BLaER1 treated with 17β-estradiol and CSF1 and Interleukin-3, amounts not matched to agents 10 nM and 100 nM (cell line): ENCODE data around the gene HAUS8.
"Not testable (repeated sequence)": the region's sequence is repeated elsewhere in the genome, so short reads cannot be mapped to it uniquely, and the experiment has no call there.

Experiments used
- H3K27ac ChIP-seq, 11 experiments: shearing (Covaris generic); formaldehyde crosslinking; 2 replicates each; pipeline ENCODE4 v1.8.1; 2022
- H3K27me3 ChIP-seq, 11 experiments: shearing (Covaris generic); formaldehyde crosslinking; 2 replicates each; pipeline ENCODE4 v1.8.1; 2022
- H3K36me3 ChIP-seq, 11 experiments: shearing (Covaris generic); formaldehyde crosslinking; 2 replicates each; pipeline ENCODE4 v1.8.1; 2022
- H3K4me1 ChIP-seq, 10 experiments: shearing (Covaris generic); formaldehyde crosslinking; 2 replicates each; pipeline ENCODE4 v1.8.1; 2022
- H3K4me2 ChIP-seq, 11 experiments: shearing (Covaris generic); formaldehyde crosslinking; 2 replicates each; pipeline ENCODE4 v1.8.1; 2022
- H3K4me3 ChIP-seq, 10 experiments: shearing (Covaris generic); formaldehyde crosslinking; 2 replicates each; pipeline ENCODE4 v1.8.1; 2022
- H3K9ac ChIP-seq, 11 experiments: shearing (Covaris generic); formaldehyde crosslinking; 2 replicates each; pipeline ENCODE4 v1.8.1; 2022
- H3K9me3 ChIP-seq, 11 experiments: shearing (Covaris generic); formaldehyde crosslinking; replicated peaks in 1 of 11; 2 replicates each; pipeline ENCODE4 v1.8.1; 2022
- H4K20me1 ChIP-seq, 11 experiments: shearing (Covaris generic); formaldehyde crosslinking; 2 replicates each; pipeline ENCODE4 v1.8.1; 2022
- Cebpa-rat ChIP-seq, 11 experiments: shearing (Covaris generic); IDR thresholded peaks; 2 replicates each; pipeline ENCODE4 v1.8.1; 2022

HAUS8 gene

GRCh38 chr19:17107546-17108452 lies 32.5 kb upstream of the HAUS8 start:
- peaks cover 4 to 6% (median 5%) of the 10 kb centered on the region in 11 experiments; a peak in 18 of 22 replicates for H3K9me3 ChIP-seq
- peaks cover 20 to 100% (median 94%) of the 10 kb centered on the region in 11 experiments; a peak in 21 of 22 replicates for H4K20me1 ChIP-seq
- peaks cover 77 to 100% (median 87%) of the 10 kb centered on the region in 10 experiments for H3K4me1 ChIP-seq
- peak overlapping the region; percentile 44 to 85 (median 71) for H3K27ac ChIP-seq
- H3K4me3 ChIP-seq = peak overlapping the region in 1 of 10 experiments; percentile 6; a peak in 3 of 20 replicates
- H3K27me3 ChIP-seq = no peaks in the 10 kb centered on the region
- H3K9ac ChIP-seq = peak overlapping the region; percentile 8 to 63 (median 45); a peak in 16 of 22 replicates
- peak overlapping the region; percentile 48 to 99 (median 72) for H3K4me2 ChIP-seq
- H3K36me3 ChIP-seq = peaks cover 57 to 85% (median 71%) of the 10 kb centered on the region in 11 experiments
- peak in 3 of 11 experiments; percentile 13 to 34 (median 29); a peak in 2 of 22 replicates for TF ChIP-seq Cebpa-rat (IDR thresholded peaks at IDR 0.05)

DNA sequence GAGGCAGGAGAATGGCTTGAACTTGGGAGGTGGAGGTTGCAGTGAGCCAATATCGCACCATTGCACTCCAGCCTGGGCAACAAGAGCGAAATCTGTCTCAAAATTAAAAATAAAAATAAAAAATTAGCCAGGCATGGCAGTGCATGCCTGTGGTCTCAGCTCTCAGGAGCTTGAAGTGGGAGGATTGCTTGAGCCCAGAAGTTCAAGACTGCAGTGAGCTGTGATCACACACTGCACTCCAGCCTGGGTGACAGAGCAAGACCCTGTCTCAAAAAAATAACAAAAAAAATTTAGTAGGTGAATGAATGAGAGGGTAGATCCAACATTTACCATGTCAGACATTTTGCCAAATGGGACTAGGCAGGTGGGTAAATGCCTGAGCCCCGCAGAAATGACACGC lies 31.7 kb upstream of the HAUS8 start:
- peaks cover 69 to 100% (median 78%) of the 10 kb centered on the region in 10 experiments for H3K4me1 ChIP-seq
- H3K27me3 ChIP-seq, H3K4me3 ChIP-seq: not testable (repeated sequence)
- H3K4me2 ChIP-seq = peak overlapping the region; percentile 48 to 99 (median 72)
- H3K27ac ChIP-seq = peak overlapping the region in 10 of 11 experiments; percentile 53 to 85 (median 72); a peak in 19 of 22 replicates
- peaks cover 59 to 85% (median 71%) of the 10 kb centered on the region in 11 experiments for H3K36me3 ChIP-seq
- H3K9ac ChIP-seq = peak overlapping the region in 9 of 11 experiments; percentile 13 to 63 (median 45); a peak in 10 of 22 replicates
- peaks cover 27 to 98% (median 89%) of the 10 kb centered on the region in 11 experiments for H4K20me1 ChIP-seq
- peaks cover 8 to 15% (median 13%) of the 10 kb centered on the region in 11 experiments; a peak in 20 of 22 replicates for H3K9me3 ChIP-seq

DNA sequence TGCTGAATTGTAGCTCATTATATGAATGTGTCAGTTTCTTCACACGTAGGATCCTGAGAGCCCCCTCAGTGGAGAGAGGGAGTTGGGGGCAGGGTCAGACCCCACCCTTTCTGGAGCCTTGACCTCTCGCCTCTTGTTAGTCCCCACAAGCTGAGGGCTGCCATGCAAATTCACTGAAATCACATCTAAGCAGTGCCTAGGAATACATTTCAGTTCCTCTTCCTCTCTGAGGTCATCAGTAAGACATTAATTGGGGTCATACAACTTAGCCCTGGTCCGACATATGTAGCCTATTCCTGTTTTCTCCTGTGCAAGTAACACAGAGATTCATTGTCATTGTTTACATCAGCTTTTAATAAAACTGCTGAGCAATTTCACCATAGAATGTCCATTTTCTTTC lies 30.3 kb upstream of the HAUS8 start:
- H3K36me3 ChIP-seq = peaks cover 54 to 85% (median 73%) of the 10 kb centered on the region in 11 experiments
- peaks cover 63 to 95% (median 69%) of the 10 kb centered on the region in 10 experiments for H3K4me1 ChIP-seq
- H3K4me2 ChIP-seq = peak overlapping the region in 8 of 11 experiments; percentile 12 to 99 (median 79); a peak in 15 of 22 replicates
- no peaks in the 10 kb centered on the region for H3K27me3 ChIP-seq
- no peak for TF ChIP-seq Cebpa-rat (IDR thresholded peaks at IDR 0.05)
- H3K9ac ChIP-seq = peak overlapping the region in 5 of 11 experiments; percentile 28 to 63 (median 42); a peak in 8 of 22 replicates
- H4K20me1 ChIP-seq = peaks cover 41 to 97% (median 89%) of the 10 kb centered on the region in 11 experiments
- H3K27ac ChIP-seq = peak overlapping the region in 7 of 11 experiments; percentile 17 to 60 (median 50); a peak in 9 of 22 replicates
- peaks cover 8 to 29% (median 22%) of the 10 kb centered on the region in 11 experiments; a peak in 20 of 22 replicates for H3K9me3 ChIP-seq
- peak overlapping the region in 1 of 10 experiments; percentile 10; a peak in 1 of 20 replicates for H3K4me3 ChIP-seq

DNA sequence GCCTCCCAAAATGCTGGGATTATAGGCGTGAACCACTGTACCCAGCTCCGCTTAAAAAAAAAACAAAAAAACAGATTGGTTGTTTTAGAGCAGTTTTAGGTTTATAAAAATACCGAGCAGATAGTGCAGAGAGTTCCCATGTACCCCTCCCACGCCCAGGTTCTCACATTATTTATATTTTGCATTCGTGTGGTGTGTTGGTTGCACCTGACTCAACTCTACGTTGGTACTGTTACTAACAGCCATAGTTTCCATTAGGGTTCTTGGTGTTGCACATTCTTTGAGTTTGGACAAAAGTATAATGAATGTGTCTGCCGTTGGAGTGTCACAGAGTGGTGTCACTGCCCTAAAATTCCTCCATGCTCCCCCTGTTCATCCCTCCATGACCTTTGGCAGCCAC lies 29.4 kb upstream of the HAUS8 start:
- Histone ChIP-seq H3K27me3 (no peaks in the 10 kb centered on the region), H3K9me3 (peaks cover 8 to 30% (median 22%) of the 10 kb centered on the region in 11 experiments; a peak in 20 of 22 replicates), H3K4me2 (peak overlapping the region in 5 of 11 experiments; percentile 62 to 99 (median 96); a peak in 9 of 22 replicates), H3K36me3 (peaks cover 52 to 85% (median 78%) of the 10 kb centered on the region in 11 experiments), H3K4me3 (no peak overlapping the region; a peak in 1 of 20 replicates), H3K27ac (peak overlapping the region in 6 of 11 experiments; percentile 14 to 60 (median 50); a peak in 5 of 22 replicates), H4K20me1 (peaks cover 49 to 97% (median 87%) of the 10 kb centered on the region in 11 experiments), H3K4me1 (peaks cover 60 to 95% (median 67%) of the 10 kb centered on the region in 10 experiments), H3K9ac (peak overlapping the region in 3 of 11 experiments; percentile 38 to 63 (median 49); a peak in 5 of 22 replicates)
- no peak for TF ChIP-seq Cebpa-rat (IDR thresholded peaks at IDR 0.05)

- Histone ChIP-seq H4K20me1 (peaks cover 52 to 98% (median 83%) of the 10 kb centered on the region in 11 experiments), H3K4me3 (no peak overlapping the region), H3K27me3 (no peaks in the 10 kb centered on the region), H3K9me3 (peaks cover 8 to 30% (median 22%) of the 10 kb centered on the region in 11 experiments; a peak in 20 of 22 replicates), H3K4me2 (peak overlapping the region in 2 of 11 experiments; percentile 96; a peak in 3 of 22 replicates), H3K36me3 (peaks cover 59 to 94% (median 87%) of the 10 kb centered on the region in 11 experiments), H3K4me1 (peaks cover 45 to 92% (median 52%) of the 10 kb centered on the region in 10 experiments), H3K27ac (no peak overlapping the region; a peak in 1 of 22 replicates), H3K9ac (0 out of 22 replicates have a peak overlapping the region, but pooled peaks of 1 of the 11 experiments have one; percentile 19)
- TF ChIP-seq Cebpa-rat (IDR thresholded peaks at IDR 0.05) = no peak
Measured at GRCh38 chr19:17103177-17103576, 27.9 kb upstream of the HAUS8 start.

DNA sequence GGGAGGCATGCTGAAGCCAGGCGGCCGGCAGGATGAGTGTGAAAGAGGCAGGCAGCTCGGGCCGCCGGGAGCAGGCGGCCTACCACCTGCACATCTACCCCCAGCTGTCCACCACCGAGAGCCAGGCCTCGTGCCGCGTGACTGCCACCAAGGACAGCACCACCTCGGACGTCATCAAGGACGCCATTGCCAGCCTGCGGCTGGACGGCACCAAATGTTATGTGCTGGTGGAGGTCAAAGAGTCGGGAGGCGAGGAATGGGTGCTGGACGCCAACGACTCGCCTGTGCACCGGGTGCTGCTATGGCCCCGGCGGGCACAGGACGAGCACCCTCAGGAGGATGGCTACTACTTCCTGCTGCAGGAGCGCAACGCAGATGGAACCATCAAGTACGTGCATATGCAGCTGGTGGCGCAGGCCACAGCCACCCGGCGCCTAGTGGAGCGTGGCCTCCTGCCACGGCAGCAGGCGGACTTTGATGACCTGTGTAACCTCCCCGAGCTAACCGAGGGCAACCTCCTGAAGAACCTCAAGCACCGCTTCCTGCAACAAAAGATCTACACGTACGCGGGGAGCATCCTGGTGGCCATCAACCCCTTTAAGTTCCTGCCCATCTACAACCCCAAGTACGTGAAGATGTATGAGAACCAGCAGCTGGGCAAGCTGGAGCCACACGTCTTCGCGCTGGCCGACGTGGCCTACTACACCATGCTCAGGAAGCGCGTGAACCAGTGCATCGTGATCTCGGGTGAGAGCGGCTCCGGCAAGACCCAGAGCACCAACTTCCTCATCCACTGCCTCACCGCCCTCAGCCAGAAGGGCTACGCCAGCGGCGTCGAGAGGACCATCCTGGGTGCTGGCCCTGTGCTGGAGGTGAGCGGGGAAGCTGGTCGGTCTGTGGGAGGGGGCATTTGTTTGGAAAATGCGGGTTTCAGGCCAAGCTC lies 26.7 kb upstream of the HAUS8 start:
- no peaks in the 10 kb centered on the region for H3K27me3 ChIP-seq
- H3K4me2 ChIP-seq = peak overlapping the region in 1 of 11 experiments; percentile 26; a peak in 1 of 22 replicates
- peaks cover 59 to 98% (median 85%) of the 10 kb centered on the region in 11 experiments for H3K36me3 ChIP-seq
- TF ChIP-seq Cebpa-rat (IDR thresholded peaks at IDR 0.05) = no peak
- 0 out of 20 replicates have a peak overlapping the region, but pooled peaks of 1 of the 10 experiments have one; percentile 15 for H3K4me3 ChIP-seq
- no peak overlapping the region for H3K27ac ChIP-seq
- H4K20me1 ChIP-seq = peaks cover 49 to 98% (median 83%) of the 10 kb centered on the region in 11 experiments
- H3K9ac ChIP-seq = no peak overlapping the region
- peaks cover 33 to 92% (median 50%) of the 10 kb centered on the region in 10 experiments for H3K4me1 ChIP-seq
- H3K9me3 ChIP-seq = peaks cover 8 to 30% (median 22%) of the 10 kb centered on the region in 11 experiments; a peak in 20 of 22 replicates

DNA sequence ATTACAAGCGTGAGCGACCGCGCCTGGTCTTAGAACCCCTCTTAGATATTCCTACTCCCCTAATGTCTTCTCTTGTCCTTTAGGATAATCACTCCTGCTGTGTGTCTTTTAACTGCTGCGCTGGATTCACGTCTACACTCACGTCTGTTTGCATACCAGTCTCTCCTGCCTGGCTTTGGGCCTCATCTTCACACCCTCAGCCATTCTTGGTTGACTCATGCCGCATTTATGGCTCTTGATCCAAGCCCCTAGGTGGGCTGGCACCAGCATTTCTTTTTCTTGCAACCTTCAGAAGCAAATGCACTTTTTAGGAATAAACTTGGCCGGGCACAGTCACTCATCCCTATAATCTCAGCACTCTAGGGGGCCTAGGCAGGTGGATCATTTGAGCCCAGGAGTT lies 23.1 kb upstream of the HAUS8 start:
- no peak overlapping the region for H3K4me3 ChIP-seq
- H3K4me1 ChIP-seq = peaks cover 19 to 92% (median 49%) of the 10 kb centered on the region in 10 experiments
- H4K20me1 ChIP-seq = peaks cover 37 to 99% (median 84%) of the 10 kb centered on the region in 11 experiments
- peak overlapping the region in 1 of 11 experiments; percentile 62; a peak in 2 of 22 replicates for H3K27ac ChIP-seq
- TF ChIP-seq Cebpa-rat (IDR thresholded peaks at IDR 0.05) = no peak
- peaks cover 8 to 30% (median 22%) of the 10 kb centered on the region in 11 experiments; a peak in 20 of 22 replicates for H3K9me3 ChIP-seq
- no peaks in the 10 kb centered on the region for H3K27me3 ChIP-seq
- H3K4me2 ChIP-seq = peak overlapping the region in 2 of 11 experiments; percentile 2 to 82; a peak in 2 of 22 replicates
- H3K9ac ChIP-seq = no peak overlapping the region
- H3K36me3 ChIP-seq = peaks cover 39 to 80% (median 66%) of the 10 kb centered on the region in 11 experiments
